ENCODE measurements around the gene APPL2. TPM values are rescaled to one million over a fixed set of nuclear protein-coding genes. Genes with fewer than 3 reads are reported as not detected.

Gene APPL2
- total and polyA plus RNA-seq, 2 experiments from 2014 or later: 83.0 to 122 TPM

GRCh38 chr12:105168006-105168405 lies 68.0 kb downstream of the APPL2 start:
- in situ Hi-C loops (cut with MboI): no loop called here
- DNase-seq: no peak
- no peak overlapping the region for H3K4me3 ChIP-seq
- peaks cover 84% of the 10 kb centered on the region for H3F3A ChIP-seq (ENCODE audit: insufficient read depth)
- peaks cover 92% of the 10 kb centered on the region for H3K36me3 ChIP-seq (ENCODE audit: low read depth)
- H3K4me2 ChIP-seq (ENCODE audit: unreplicated experiment): no peak overlapping the region
- H3K9me3 ChIP-seq (ENCODE audit: low read depth): no peaks in the 10 kb centered on the region
- no peak overlapping the region for H3K27ac ChIP-seq
- TF ChIP-seq EZH2phosphoT487 (IDR thresholded peaks at IDR 0.05; ENCODE audit: insufficient read depth, low read depth) (no peak), EZH2 (IDR thresholded peaks at IDR 0.05; ENCODE audit: insufficient read depth, poor library complexity, severe bottlenecking) (no peak)
- H3K4me1 ChIP-seq (ENCODE audit: insufficient read depth): peaks cover 13% of the 10 kb centered on the region
- no peaks in the 10 kb centered on the region for H4K20me1 ChIP-seq (ENCODE audit: insufficient read depth)
- no peaks in the 10 kb centered on the region for H3K27me3 ChIP-seq (replicated peaks; ENCODE audit: insufficient read depth)
- no peak overlapping the region for H2AFZ ChIP-seq
- no peak overlapping the region for H3K9ac ChIP-seq
- no peaks in the 10 kb centered on the region for H3K79me2 ChIP-seq (ENCODE audit: insufficient read depth)
- H3K9me2 ChIP-seq (ENCODE audit: insufficient read depth): no peaks in the 10 kb centered on the region

GRCh38 chr12:105167346-105167745 lies 68.6 kb downstream of the APPL2 start:
- no peaks in the 10 kb centered on the region for H3K9me3 ChIP-seq (ENCODE audit: low read depth)
- peak; percentile 52 for DNase-seq

GRCh38 chr12:105166736-105167135 lies 69.2 kb downstream of the APPL2 start:
- no peak for TF ChIP-seq EZH2 (IDR thresholded peaks at IDR 0.05; ENCODE audit: insufficient read depth, poor library complexity, severe bottlenecking)
- TF ChIP-seq EZH2phosphoT487 (IDR thresholded peaks at IDR 0.05; ENCODE audit: insufficient read depth, low read depth): no peak
- Histone ChIP-seq H4K20me1 (ENCODE audit: insufficient read depth) (no peaks in the 10 kb centered on the region), H3K36me3 (ENCODE audit: low read depth) (peaks cover 90% of the 10 kb centered on the region), H3K4me2 (ENCODE audit: unreplicated experiment) (no peak overlapping the region), H3K27ac (peak overlapping the region; percentile 33), H3K9me2 (ENCODE audit: insufficient read depth) (no peaks in the 10 kb centered on the region), H3K9ac (no peak overlapping the region), H3K79me2 (ENCODE audit: insufficient read depth) (no peaks in the 10 kb centered on the region; the same call in 1 of the 2 replicates), H3F3A (ENCODE audit: insufficient read depth) (peaks cover 76% of the 10 kb centered on the region), H3K4me3 (no peak overlapping the region), H3K27me3 (replicated peaks; ENCODE audit: insufficient read depth) (no peaks in the 10 kb centered on the region), H3K4me1 (ENCODE audit: insufficient read depth) (peaks cover 13% of the 10 kb centered on the region), H2AFZ (no peak overlapping the region), H3K9me3 (ENCODE audit: low read depth) (no peaks in the 10 kb centered on the region)
- 56 to 74% methylated on average over 1 of the region's 1 CpG for WGBS, 2 experiments (ENCODE audit: low coverage in 1 of 2, low lambda C conversion rate in 2 of 2, missing lambda C conversion rate in 2 of 2)
- DNase-seq: peak; percentile 49
- in situ Hi-C loops (cut with MboI): no loop called here

More at GRCh38 chr12:105167346-105167745, 68.6 kb downstream of the APPL2 start:
- Histone ChIP-seq H3K4me1 (ENCODE audit: insufficient read depth) (peaks cover 13% of the 10 kb centered on the region), H2AFZ (no peak overlapping the region), H3F3A (ENCODE audit: insufficient read depth) (peaks cover 77% of the 10 kb centered on the region), H3K27ac (peak overlapping the region; percentile 33), H3K79me2 (ENCODE audit: insufficient read depth) (no peaks in the 10 kb centered on the region), H3K9me2 (ENCODE audit: insufficient read depth) (no peaks in the 10 kb centered on the region), H3K4me2 (ENCODE audit: unreplicated experiment) (peak overlapping the region; percentile 0), H3K4me3 (no peak overlapping the region), H3K36me3 (ENCODE audit: low read depth) (peaks cover 90% of the 10 kb centered on the region), H4K20me1 (ENCODE audit: insufficient read depth) (no peaks in the 10 kb centered on the region), H3K9ac (no peak overlapping the region), H3K27me3 (replicated peaks; ENCODE audit: insufficient read depth) (no peaks in the 10 kb centered on the region)
- no peak for TF ChIP-seq EZH2phosphoT487 (IDR thresholded peaks at IDR 0.05; ENCODE audit: insufficient read depth, low read depth)
- TF ChIP-seq EZH2 (IDR thresholded peaks at IDR 0.05; ENCODE audit: insufficient read depth, poor library complexity, severe bottlenecking): no peak
- in situ Hi-C loops (cut with MboI): no loop called here

- WGBS, 2 experiments (ENCODE audit: low coverage in 1 of 2, low lambda C conversion rate in 2 of 2, missing lambda C conversion rate in 2 of 2): 54% methylated on average over 2 of the region's 2 CpGs
- no peak for DNase-seq
- TF ChIP-seq EZH2phosphoT487 (IDR thresholded peaks at IDR 0.05; ENCODE audit: insufficient read depth, low read depth) (no peak), EZH2 (IDR thresholded peaks at IDR 0.05; ENCODE audit: insufficient read depth, poor library complexity, severe bottlenecking) (no peak)
- no peaks in the 10 kb centered on the region for H3K9me2 ChIP-seq (ENCODE audit: insufficient read depth)
- H3K27me3 ChIP-seq (replicated peaks; ENCODE audit: insufficient read depth): no peaks in the 10 kb centered on the region
- no peaks in the 10 kb centered on the region for H4K20me1 ChIP-seq (ENCODE audit: insufficient read depth)
- H2AFZ ChIP-seq: no peak overlapping the region
- peaks cover 91% of the 10 kb centered on the region for H3K36me3 ChIP-seq (ENCODE audit: low read depth)
- H3K79me2 ChIP-seq (ENCODE audit: insufficient read depth): no peaks in the 10 kb centered on the region; the same call in 1 of the 2 replicates
- in situ Hi-C loops (cut with MboI): no loop called here
- peaks cover 13% of the 10 kb centered on the region for H3K4me1 ChIP-seq (ENCODE audit: insufficient read depth)
- no peak overlapping the region for H3K4me3 ChIP-seq
- peaks cover 74% of the 10 kb centered on the region for H3F3A ChIP-seq (ENCODE audit: insufficient read depth)
- H3K9me3 ChIP-seq (ENCODE audit: low read depth): no peaks in the 10 kb centered on the region
- no peak overlapping the region for H3K27ac ChIP-seq
- H3K4me2 ChIP-seq (ENCODE audit: unreplicated experiment): no peak overlapping the region
- no peak overlapping the region for H3K9ac ChIP-seq
Observed at GRCh38 chr12:105164068-105164467, 71.9 kb downstream of the APPL2 start.

- H3F3A ChIP-seq (ENCODE audit: insufficient read depth): peaks cover 71% of the 10 kb centered on the region
- no peak overlapping the region for H3K9ac ChIP-seq
- TF ChIP-seq EZH2 (IDR thresholded peaks at IDR 0.05; ENCODE audit: insufficient read depth, poor library complexity, severe bottlenecking): no peak
- no peak for TF ChIP-seq EZH2phosphoT487 (IDR thresholded peaks at IDR 0.05; ENCODE audit: insufficient read depth, low read depth)
- H3K9me2 ChIP-seq (ENCODE audit: insufficient read depth): no peaks in the 10 kb centered on the region
- H3K27ac ChIP-seq: no peak overlapping the region
- H3K36me3 ChIP-seq (ENCODE audit: low read depth): peaks cover 90% of the 10 kb centered on the region
- no peak overlapping the region for H3K4me2 ChIP-seq (ENCODE audit: unreplicated experiment)
- no peak overlapping the region for H3K4me3 ChIP-seq
- no peak overlapping the region for H2AFZ ChIP-seq
- in situ Hi-C loops (cut with MboI): no loop called here
- no peaks in the 10 kb centered on the region for H4K20me1 ChIP-seq (ENCODE audit: insufficient read depth)
- no peaks in the 10 kb centered on the region for H3K9me3 ChIP-seq (ENCODE audit: low read depth)
- peaks cover 9% of the 10 kb centered on the region for H3K4me1 ChIP-seq (ENCODE audit: insufficient read depth)
- H3K27me3 ChIP-seq (replicated peaks; ENCODE audit: insufficient read depth): no peaks in the 10 kb centered on the region
- no peak for DNase-seq
- H3K79me2 ChIP-seq (ENCODE audit: insufficient read depth): peaks cover 9% of the 10 kb centered on the region; the same call in 1 of the 2 replicates
- WGBS, 2 experiments (ENCODE audit: low coverage in 1 of 2, low lambda C conversion rate in 2 of 2, missing lambda C conversion rate in 2 of 2): 82 to 84% methylated on average over 3 of the region's 3 CpGs
Observed at GRCh38 chr12:105162174-105162573, 73.8 kb downstream of the APPL2 start.
